Measurements from ENCODE around the gene SRD5A2.

DNA sequence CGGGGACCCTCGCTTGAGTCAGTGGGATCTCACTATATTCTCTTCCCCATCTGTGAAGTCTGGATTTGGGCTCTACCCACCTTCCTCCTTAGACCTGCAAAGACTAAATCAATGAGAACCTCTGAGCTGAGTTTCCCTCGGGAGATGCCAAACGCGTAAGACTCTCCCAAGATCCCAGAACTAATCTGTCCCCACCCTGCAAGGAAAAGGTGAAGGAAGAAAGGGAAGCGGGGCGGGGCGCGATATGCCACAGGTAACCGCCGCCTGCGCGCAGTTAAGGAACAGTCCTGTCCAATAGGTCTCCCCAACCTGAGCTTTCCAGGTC is 780 bp downstream of the SRD5A2 start:
- TF ChIP-seq, protein P1, sequence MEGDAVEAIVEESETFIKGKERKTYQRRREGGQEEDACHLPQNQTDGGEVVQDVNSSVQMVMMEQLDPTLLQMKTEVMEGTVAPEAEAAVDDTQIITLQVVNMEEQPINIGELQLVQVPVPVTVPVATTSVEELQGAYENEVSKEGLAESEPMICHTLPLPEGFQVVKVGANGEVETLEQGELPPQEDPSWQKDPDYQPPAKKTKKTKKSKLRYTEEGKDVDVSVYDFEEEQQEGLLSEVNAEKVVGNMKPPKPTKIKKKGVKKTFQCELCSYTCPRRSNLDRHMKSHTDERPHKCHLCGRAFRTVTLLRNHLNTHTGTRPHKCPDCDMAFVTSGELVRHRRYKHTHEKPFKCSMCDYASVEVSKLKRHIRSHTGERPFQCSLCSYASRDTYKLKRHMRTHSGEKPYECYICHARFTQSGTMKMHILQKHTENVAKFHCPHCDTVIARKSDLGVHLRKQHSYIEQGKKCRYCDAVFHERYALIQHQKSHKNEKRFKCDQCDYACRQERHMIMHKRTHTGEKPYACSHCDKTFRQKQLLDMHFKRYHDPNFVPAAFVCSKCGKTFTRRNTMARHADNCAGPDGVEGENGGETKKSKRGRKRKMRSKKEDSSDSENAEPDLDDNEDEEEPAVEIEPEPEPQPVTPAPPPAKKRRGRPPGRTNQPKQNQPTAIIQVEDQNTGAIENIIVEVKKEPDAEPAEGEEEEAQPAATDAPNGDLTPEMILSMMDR (IDR thresholded peaks at IDR 0.05; ENCODE audit: low read depth, low read length): no peak
- no peak for TF ChIP-seq EZH2phosphoT487 (IDR thresholded peaks at IDR 0.05; ENCODE audit: low read depth)

Data from OCI-LY3 (cell line).